ENCODE measurements around the gene FAM53B.

- TF ChIP-seq CTCF (IDR thresholded peaks at IDR 0.05) (no peak), USF2 (IDR thresholded peaks at IDR 0.05; ENCODE audit: borderline replicate concordance, low read depth, low read length) (no peak), POLR2AphosphoS5 (IDR thresholded peaks at IDR 0.05; ENCODE audit: low read depth, low read length) (no peak), EZH2phosphoT487 (IDR thresholded peaks at IDR 0.05; ENCODE audit: borderline replicate concordance, low read depth) (no peak), JUND (IDR thresholded peaks at IDR 0.05) (no peak), PBX3 (IDR thresholded peaks at IDR 0.05) (no peak), GABPA (IDR thresholded peaks at IDR 0.05; ENCODE audit: low read depth) (no peak), FOXM1 (IDR thresholded peaks at IDR 0.05; ENCODE audit: low read depth) (no peak), RAD21 (IDR thresholded peaks at IDR 0.05; ENCODE audit: low read length) (no peak), REST (IDR thresholded peaks at IDR 0.05; ENCODE audit: low read depth, low read length) (no peak), EP300 (IDR thresholded peaks at IDR 0.05; ENCODE audit: borderline replicate concordance in 1 of 2, low read depth in 1 of 2, low read length in 1 of 2) (no peak), SIN3A (IDR thresholded peaks at IDR 0.05; ENCODE audit: borderline replicate concordance, low read depth, low read length) (no peak), SMC3 (IDR thresholded peaks at IDR 0.05; ENCODE audit: low read depth, low read length) (no peak), RFX5 (IDR thresholded peaks at IDR 0.05; ENCODE audit: low read length) (no peak)
Observed at GRCh38 chr10:124711145-124711544, 33.0 kb downstream of the FAM53B start.
